Stimulated activated CD4-positive, alpha-beta T cell treated with anti-CD3 and anti-CD28 coated beads, Interleukin-2, amount 100 ng/mL, for 48 hours (primary cell): ENCODE results near the gene PMPCA.

ENCODE experiments used
- DNase-seq, 2 donors: peaks; one replicate each; pipeline ENCODE4 v3.0.0-alpha.2; 2020

The PMPCA gene

DNA sequence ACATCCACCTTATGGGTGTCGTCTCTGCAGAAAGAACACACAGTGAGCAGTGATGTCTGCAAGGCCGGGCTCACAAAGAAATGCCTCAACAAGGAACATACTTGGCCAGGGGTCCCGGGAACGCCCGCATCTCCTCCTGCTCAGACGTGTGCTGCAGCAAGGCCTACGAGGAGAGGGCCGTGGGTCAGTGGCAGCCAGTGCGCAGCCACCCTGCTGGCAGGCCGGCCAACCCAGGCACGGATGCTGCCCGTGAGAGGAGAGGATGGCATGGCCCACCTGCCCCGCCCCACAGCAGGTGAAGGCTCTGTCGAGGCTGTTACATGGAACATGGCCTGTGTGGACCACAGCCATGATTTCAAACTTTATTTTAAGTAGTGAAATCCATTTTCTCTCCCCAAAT, 53.1 kb downstream of the PMPCA start:
- DNase-seq = no peak

DNA sequence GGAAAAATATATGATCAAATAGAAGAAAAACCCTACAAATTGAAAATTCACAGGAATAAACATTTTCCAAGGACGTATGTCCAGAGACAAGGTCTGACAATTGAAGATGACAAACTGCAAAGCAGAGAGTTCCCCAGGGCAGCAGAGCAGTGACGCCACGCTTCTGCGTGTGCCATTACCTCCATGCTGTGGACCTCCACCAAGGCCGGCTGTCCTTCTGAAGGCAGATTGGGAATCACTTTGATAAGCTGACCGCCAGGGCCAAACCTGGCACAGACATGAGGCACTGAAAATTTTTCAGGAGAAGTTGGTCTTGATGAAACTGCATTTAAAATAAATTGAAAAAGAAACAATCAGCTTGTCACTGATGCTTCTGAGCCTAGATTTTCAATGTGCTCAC, 53.8 kb downstream of the PMPCA start:
- no peak for DNase-seq

DNA sequence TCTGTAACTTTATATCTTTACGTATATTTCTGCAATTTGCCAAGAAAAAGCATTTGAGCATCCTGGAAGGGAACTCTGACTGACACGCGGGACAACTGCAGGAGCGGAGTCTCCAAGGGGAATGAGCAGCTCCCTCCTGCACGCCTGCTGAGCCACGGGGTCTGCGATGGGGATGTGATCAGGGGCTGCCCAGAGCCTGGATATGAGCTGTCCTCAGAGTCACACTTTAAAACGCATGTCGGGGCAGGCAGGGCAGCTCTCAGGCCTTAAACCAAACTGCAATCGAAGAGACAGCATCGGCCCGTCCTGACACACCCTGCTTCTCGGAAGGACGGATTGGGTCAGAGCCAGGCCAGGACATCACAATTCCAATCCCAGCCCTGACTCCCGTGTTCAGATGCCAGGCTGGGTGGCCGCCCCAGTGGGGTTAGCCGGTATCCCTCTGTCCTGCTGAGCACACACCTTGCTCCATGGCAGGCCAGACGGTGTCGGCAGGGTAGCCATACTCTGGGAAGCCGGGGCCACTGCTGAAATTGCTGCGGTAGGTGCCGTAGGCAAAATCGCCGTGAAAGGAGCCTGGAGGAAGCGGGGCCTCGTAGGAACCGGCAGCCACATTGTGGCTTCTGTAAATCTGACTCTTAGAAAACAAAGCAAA, 55.2 kb downstream of the PMPCA start:
- DNase-seq = no peak

DNA sequence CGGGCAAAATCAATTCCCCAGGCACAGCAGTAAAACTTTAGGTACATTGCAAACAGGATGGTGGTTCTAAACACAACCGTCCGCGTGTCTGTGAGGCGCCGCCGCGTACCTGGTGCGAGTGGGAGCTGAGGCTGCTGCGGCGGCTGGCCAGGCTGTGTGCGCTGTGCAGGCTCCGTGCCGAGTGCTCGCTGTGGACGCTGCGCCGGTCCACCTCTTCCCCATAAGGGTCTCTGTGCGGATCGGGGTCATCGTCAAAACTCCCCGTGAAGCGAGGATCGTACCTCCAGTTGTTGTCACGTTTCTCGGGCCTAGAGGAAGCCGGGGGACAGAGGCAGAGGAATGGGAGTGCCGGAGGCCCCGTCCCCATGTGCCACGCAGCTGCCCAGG, 55.7 kb downstream of the PMPCA start:
- DNase-seq = no peak

DNA sequence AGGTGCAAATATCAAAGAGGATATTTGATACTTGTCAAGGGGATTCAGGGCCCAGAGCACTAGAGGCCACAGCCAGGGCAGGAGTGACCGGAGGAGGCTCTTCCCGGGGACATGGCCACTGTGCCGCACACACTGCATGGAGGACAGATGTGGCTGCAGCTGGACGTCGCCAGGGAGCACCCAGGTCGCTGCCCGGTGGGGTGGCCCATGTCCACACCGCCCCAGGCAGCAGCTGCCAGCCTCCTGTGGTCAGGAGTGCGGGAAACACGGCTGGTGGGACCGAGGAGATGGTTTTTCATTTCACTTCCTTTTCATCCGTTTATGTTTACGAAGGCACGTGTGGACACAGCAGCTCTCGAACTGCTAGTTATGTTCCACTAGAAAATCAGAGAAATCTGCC, 57.3 kb downstream of the PMPCA start:
- no peak for DNase-seq

DNA sequence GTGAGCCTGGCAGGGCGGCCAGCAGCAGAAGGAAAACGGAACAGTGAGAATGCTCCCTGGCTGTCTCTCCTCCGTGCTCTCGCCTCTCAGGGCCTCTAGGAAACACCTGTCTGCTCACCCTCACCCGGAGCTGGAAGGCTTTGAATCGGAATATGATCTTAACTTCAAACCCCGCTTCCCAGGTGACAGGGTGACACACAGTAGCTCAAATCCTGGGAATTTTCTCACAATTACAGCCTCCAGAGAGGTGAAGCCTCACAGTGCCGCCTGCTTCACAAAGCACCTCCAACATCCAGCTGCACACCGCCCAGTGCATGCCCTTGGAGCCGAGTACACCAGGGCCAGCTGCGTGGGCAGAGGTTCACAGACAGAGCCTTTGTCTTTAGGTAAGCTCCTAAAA, 59.9 kb downstream of the PMPCA start:
- DNase-seq = no peak

DNA sequence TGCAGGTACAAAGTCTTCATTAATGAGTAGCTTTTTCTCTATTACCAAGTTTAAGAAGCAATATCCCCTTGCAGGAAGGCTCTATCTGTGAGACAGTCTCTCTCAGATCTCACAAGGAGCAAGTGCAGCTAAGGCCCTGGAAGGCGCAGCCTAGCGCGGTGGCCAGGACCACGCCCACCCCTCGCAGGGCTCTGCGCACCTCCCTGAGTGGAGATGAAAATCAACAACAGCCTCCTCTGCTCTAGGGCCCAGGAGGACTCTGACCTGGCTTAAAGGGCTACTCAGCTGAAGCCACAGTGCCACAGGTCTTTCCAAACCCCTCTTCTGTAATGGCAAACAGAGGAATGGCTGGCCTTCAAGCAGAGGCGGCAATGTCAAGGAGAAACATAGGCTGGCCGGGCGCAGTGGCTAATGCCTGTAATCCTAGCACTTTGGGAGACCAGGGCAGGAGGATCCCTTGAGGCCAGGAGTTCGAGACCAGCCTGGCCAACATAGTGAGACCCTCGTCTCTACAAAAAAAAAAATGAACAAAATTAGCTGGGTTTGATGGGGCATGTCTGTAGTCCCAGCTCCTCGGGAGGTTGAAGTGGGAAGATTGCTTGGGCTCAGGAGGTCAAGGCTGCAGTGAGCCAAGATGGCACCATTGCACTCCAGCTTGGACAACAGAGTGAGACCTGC, 60.5 kb downstream of the PMPCA start:
- no peak for DNase-seq

DNA sequence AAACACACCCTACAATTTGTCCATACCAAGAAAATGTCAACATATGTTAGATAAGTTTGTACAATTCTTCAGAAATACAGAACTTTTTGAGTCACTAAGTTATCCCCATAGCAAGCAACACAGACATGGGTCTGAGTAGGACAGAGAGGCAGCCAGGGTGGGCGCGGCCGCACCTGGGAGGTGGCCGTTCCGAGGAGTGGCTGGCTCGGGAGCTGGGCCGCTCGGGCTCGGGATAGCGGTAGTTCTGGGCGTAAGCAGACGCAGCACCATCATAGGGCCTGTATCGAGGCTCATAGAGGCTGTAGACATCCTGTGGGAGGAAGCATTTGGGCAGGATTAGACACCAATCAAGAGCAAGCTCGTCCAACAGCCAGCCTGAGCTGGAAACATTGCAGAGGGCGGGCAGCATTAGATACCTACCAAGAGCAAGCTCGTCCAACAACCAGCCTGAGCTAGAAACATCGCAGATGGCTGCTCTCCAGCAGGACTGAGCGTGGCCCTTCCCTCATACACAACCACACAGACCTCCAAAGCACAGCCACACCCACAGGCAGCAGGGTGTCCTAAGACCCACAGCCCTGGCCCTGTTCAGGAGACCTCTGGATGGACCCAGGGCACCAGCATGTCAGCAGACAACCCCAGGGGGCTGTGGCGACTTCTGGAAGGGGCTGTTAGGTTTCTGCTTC, 61.5 kb downstream of the PMPCA start:
- DNase-seq = no peak

DNA sequence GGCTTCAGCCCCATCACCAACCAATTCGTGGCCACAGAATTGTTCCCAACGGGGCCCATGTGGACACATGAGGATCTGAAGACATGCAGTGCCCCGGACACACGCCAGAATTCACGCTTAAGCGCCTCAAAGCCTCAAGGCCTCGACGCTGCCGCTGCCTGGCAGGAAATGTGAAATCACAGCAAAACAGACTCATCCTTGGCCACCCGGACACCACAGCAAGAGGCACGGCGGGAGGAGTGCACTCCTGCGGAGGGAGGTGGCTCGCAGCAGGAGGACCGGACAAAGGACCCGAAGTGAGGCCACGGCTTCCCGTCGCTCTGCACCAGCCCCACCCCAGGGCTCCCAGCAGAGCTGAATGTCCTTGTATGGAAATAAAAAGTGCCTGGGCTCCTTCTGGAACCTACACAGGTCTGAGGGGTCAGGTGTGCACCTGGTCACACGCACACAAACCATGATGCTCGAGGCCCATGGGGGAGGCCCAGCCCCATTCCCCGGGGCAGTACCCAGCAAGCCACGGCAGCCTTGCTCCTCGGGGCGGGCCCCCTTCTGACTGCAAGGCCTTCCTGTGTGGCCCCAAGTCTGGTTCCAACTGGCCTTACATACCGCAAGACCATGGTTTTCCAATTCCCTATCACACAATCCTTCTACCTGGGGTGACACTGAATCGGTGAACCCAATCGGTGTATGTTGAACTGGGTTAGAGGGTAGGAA, 62.3 kb downstream of the PMPCA start:
- DNase-seq = no peak

DNA sequence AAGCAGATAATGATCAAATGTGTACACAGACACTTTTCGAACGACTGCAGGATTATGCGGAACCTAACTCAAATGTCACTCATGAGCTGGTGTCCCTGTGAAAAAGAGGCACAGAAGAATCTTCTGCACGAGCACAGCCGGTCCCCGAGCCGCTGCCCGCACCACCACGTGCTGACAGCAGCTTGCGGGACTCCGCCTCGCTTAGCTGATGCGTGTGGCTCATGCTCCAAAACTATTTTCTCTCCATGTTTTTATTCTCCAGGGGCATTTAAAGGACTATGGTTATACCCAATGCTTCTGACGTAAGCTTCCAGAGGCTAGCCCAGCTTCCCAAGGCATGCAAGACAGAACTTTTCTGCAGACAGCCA, 62.9 kb downstream of the PMPCA start:
- DNase-seq = no peak
